BJ (cell line): ENCODE results near the gene HTR3A. TPM values are rescaled to one million over a fixed set of nuclear protein-coding genes. Genes with fewer than 3 reads are reported as not detected.

ENCODE experiments used
- CTCF ChIA-PET: fragments of 350-600 bp; formaldehyde crosslinking; extraction: SDS; loops from one replicate; lab custom pipeline; 2021; ENCODE audit warnings: antibody characterized with exemption, inconsistent platforms; lab: Yijun Ruan, JAX
- POLR2A ChIA-PET: fragments of 300-600 bp; sonication (Branson Sonifier 250); formaldehyde crosslinking; extraction: SDS; loops from one replicate; lab custom pipeline; 2021; ENCODE audit warnings: antibody characterized with exemption; lab: Charles Lee
- DNase-seq: peaks from one replicate; pipeline ENCODE4 v3.0.0-alpha.2; 2011; ENCODE audit warnings: low read depth
- H3K27me3 ChIP-seq: 2 replicates; pipeline ENCODE4 v1.6.0; 2011; ENCODE audit warnings: low read length; ENCODE audit not compliant: control insufficient read depth, insufficient read depth
- H3K36me3 ChIP-seq: 2 replicates; pipeline ENCODE4 v1.5.1; 2011; ENCODE audit warnings: low read length; ENCODE audit not compliant: control insufficient read depth, insufficient read depth
- H3K4me3 ChIP-seq: 2 replicates; pipeline ENCODE4 v1.5.1; 2011; ENCODE audit warnings: low read depth, mild to moderate bottlenecking, control low read depth, low read length
- CTCF ChIP-seq: IDR thresholded peaks from 2 replicates; pipeline ENCODE4 v1.5.1; 2011; ENCODE audit warnings: low read depth, mild to moderate bottlenecking, control low read depth, inconsistent platforms, low read length, moderate library complexity; ENCODE audit not compliant: insufficient read depth
- polyA plus RNA-seq: library from polyadenylated mRNA; depleted of rRNA; stranded (reverse); fragments of >200 nt; gene quantifications from 2 replicates; pipeline ENCODE4 v1.2.3, GENCODE V29; 2011

HTR3A gene
- polyA plus RNA-seq, 1 experiment: not detected

- no peak for DNase-seq
- POLR2A ChIA-PET: no interaction called here
- Histone ChIP-seq H3K36me3 (no peaks in the 10 kb centered on the region), H3K27me3 (peaks cover 12% of the 10 kb centered on the region), H3K4me3 (no peak overlapping the region)
- no peak for TF ChIP-seq CTCF
- CTCF ChIA-PET: no interaction called here
Measured at GRCh38 chr11:114031246-114031966, 56.5 kb downstream of the HTR3A start.

GRCh38 chr11:114031967-114032320 is 57.0 kb downstream of the HTR3A start:
- no peak for TF ChIP-seq CTCF
- H3K27me3 ChIP-seq: peaks cover 12% of the 10 kb centered on the region
- POLR2A ChIA-PET: no interaction called here
- DNase-seq: no peak
- no peaks in the 10 kb centered on the region for H3K36me3 ChIP-seq
- no peak overlapping the region for H3K4me3 ChIP-seq
- CTCF ChIA-PET: interaction anchor here (9.6 kb wide), 1 partner anchor 230 kb away, joined by 206 read pairs; no protein-coding TSS in a partner anchor

- ChIA-PET POLR2A (no interaction called here), CTCF (interaction anchor here (5.0 to 9.6 kb wide), 2 partner anchors 147 to 228 kb away, joined by 31 to 206 read pairs; no protein-coding TSS in a partner anchor)
- H3K27me3 ChIP-seq: peaks cover 8% of the 10 kb centered on the region
Measured at GRCh38 chr11:114033066-114033465, 58.2 kb downstream of the HTR3A start.

GRCh38 chr11:114033572-114033971 is 58.7 kb downstream of the HTR3A start:
- Histone ChIP-seq H3K4me3 (no peak overlapping the region), H3K27me3 (peaks cover 8% of the 10 kb centered on the region), H3K36me3 (no peaks in the 10 kb centered on the region)
- TF ChIP-seq CTCF: no peak
- ChIA-PET CTCF (interaction anchor here (0.8 to 9.6 kb wide), 3 partner anchors 8 to 228 kb away, joined by 3 to 206 read pairs (median 31); no protein-coding TSS in a partner anchor), POLR2A (no interaction called here)
- DNase-seq: no peak

More at GRCh38 chr11:114033066-114033465, 58.2 kb downstream of the HTR3A start:
- Histone ChIP-seq H3K36me3 (no peaks in the 10 kb centered on the region), H3K4me3 (no peak overlapping the region)
- DNase-seq: no peak
- TF ChIP-seq CTCF: no peak

GRCh38 chr11:114034956-114035355 is 60.0 kb downstream of the HTR3A start:
- Histone ChIP-seq H3K36me3 (no peaks in the 10 kb centered on the region), H3K27me3 (peaks cover 8% of the 10 kb centered on the region), H3K4me3 (no peak overlapping the region)
- POLR2A ChIA-PET: no interaction called here
- TF ChIP-seq CTCF: no peak
- CTCF ChIA-PET: interaction anchor here (0.9 to 9.6 kb wide), 10 partner anchors 7 to 227 kb away, joined by 3 to 206 read pairs (median 4); no protein-coding TSS in a partner anchor
- DNase-seq: no peak
